ENCODE data around the gene USP7. TPM values are rescaled to one million over a fixed set of nuclear protein-coding genes. Genes with fewer than 3 reads are reported as not detected.
A peak's percentile ranks its signal among the peaks of the same experiment; 100 is the strongest.
"Not testable (repeated sequence)": the region's sequence is repeated elsewhere in the genome, so short reads cannot be mapped to it uniquely, and the experiment has no call there.

Gene USP7
- total RNA-seq, 1 donor from 2014 or later, result 70.2 TPM

DNA sequence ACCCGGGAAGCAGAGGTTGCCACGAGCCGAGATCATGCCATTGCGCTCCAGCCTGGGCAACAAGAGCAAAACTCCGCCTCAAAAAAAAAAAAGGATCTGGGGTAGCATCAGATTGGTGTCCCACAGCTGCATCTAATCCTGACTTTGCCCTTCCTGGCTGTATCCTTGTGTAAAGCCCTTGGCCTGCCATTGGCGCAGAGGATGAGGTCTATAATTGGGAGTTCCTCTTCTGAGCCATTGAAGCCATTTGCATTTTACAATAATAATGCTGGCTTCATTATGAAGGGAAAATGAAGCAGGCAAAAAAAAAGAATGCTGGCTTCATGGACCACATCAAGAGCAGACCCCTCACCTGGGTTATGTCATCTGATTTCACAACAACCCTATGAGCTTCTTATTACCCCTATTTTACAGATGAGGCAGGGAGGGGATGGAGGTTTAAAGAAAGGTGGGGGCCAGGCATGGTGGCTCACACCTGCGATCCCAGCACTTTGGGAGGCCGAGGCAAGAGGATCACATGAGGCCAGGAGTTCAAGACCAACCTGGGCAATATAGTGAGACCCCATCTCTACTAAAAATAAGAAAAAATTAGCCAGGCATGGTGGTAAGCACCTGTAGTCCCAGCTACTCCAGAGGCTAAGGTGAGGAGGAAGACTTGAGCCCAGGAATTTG lies 82.7 kb downstream of the USP7 start:
- no peak for DNase-seq (ENCODE audit: low read depth, low spot score)

GRCh38 chr16:8878523-8878911 lies 85.2 kb downstream of the USP7 start:
- DNase-seq (ENCODE audit: low read depth, low spot score), result no peak

DNA sequence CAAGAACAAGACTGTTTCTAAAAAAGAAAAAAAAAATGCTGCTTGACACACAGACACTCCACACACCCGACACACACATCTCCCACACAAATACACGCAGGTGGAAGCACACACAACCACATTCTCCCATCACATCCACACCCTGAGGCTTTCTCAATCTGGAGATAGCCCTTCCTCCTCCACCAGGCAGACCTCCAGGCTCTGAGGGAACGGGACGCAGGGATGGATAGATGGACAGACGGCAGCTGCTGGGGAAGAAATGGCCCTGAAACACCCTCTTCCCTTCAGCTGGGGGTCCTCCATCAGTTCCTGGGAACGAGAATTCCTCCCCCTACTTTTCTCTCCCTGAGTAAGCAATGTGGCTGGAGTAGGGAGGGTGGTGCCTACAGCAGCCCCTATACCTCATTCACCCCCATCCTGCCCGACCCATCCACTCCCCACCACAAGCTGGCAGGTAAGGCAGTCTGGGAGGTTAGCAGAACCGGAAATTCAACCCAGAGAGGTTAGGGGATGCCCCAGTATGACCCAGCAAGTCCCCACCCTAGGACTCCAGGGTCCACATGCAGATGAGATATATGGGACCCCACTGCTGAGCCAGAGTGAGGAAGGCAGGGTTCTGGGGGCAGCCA lies 85.7 kb downstream of the USP7 start:
- no peak for DNase-seq (ENCODE audit: low read depth, low spot score)

DNA sequence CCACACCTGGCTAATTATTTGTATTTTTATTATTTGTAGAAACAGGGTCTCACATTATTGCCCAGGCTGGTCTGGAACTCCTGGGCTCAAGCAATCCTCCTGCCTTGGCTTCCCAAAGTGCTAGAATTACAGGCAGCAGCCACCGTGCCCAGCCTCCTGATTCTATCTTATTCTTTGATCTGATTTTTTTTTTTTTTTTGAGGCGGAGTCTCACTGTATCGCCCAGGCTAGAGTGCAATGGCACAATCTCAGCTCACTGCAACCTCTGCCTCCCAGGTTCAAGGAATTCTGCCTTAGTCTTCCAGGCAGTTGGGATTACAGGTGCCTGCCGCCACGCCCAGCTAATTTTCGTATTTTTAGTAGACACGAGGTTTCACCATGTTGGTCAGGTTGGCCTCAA lies 88.4 kb downstream of the USP7 start:
- DNase-seq (ENCODE audit: low read depth, low spot score), result not testable (repeated sequence)

- DNase-seq (ENCODE audit: low read depth, low spot score), result no peak
Observed at GRCh38 chr16:8874388-8874787, 89.3 kb downstream of the USP7 start.

GRCh38 chr16:8873866-8874195 lies 89.9 kb downstream of the USP7 start:
- not testable (repeated sequence) for DNase-seq (ENCODE audit: low read depth, low spot score)

GRCh38 chr16:8872967-8873865 lies 90.5 kb downstream of the USP7 start:
- DNase-seq (ENCODE audit: low read depth, low spot score), result no peak

GRCh38 chr16:8872071-8872470 lies 91.6 kb downstream of the USP7 start:
- no peak for DNase-seq (ENCODE audit: low read depth, low spot score)

DNA sequence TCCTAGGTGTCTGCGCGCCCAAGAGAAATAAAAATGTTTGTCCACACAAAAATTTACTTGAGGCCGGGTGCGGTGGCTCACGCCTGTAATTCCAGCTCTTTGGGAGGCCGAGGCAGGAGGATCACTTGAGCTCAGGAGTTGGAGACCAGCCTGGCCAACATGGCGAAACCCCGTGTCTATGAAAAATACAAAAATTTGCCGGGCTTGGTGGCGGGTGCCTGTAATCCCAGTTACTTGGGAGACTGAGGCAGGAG lies 93.8 kb downstream of the USP7 start:
- DNase-seq (ENCODE audit: low read depth, low spot score), result not testable (repeated sequence)

- no peak for DNase-seq (ENCODE audit: low read depth, low spot score)
Observed at GRCh38 chr16:8869212-8869987, 94.3 kb downstream of the USP7 start.

DNA sequence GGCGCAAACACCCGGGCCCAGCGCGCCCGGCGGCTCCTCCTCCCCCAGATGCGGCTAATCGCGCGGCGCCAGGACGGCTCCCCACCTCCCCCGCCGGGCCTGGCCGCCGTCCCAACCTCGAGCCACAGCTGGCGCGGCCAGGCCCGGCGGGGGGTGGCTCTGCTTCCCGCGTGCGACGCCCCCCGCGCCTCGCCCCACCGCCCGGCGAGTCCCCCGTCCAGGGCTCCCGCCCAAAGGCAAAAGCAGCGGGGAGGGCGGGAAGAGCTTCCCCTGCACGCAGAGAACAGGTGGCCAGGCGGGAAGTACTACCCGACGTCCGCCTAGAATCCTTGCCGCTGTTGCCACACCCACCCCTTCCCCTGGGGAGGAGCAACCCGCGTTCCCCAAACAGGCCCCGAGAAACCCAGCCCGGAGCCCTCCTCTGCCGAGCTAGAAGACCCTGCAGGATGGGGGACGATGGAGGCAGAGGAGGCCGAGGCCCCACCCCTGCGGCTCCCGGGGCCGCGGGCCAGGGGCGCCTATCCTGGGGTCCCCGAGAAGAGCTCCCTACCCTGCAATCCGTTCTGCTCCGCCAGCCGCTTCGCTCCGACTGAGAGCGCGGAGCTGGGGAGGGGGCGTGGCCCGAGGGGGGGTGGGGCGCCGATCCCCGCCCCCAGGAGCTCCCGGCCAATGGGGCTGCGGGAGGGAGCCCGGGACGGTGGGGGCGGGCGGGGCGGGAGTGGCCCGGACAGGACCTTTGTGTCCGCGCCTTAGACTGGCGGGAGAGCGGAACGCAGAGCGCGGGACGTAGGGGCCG lies 95.1 kb downstream of the USP7 start, which contains the start of gene CARHSP1:
TSS of gene CARHSP1 (minus strand) at position 591 of the 796 bp plus-strand sequence. CDS start 9,678 bp downstream, outside the sequence.
- peak; percentile 55 for DNase-seq (ENCODE audit: low read depth, low spot score)

DNA sequence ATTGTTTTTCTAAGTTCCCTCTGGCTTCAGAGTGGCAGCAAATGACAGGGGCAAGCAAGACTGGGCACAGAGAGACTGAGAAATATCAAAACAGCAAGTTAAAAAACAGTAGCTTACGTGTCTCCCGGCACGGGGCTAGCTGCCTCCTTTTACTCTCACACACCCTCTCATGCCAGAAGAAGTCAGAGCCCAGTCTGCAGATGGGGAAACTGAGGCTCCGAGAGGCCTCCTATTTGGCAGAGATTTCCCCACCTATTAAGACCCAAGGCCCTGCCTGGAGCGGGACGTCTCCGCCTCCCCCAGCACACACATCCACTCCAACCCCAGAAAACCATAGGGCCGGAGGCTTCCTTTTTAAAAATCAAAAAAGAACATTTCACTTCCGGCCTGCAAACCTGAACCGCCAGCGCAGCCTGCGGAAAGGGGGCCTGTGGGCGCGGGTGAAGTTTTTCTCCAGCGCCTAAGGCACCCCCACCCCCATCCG lies 95.7 kb downstream of the USP7 start:
- DNase-seq (ENCODE audit: low read depth, low spot score), result no peak

GRCh38 chr16:8867216-8867931 lies 96.3 kb downstream of the USP7 start:
- no peak for DNase-seq (ENCODE audit: low read depth, low spot score)

DNA sequence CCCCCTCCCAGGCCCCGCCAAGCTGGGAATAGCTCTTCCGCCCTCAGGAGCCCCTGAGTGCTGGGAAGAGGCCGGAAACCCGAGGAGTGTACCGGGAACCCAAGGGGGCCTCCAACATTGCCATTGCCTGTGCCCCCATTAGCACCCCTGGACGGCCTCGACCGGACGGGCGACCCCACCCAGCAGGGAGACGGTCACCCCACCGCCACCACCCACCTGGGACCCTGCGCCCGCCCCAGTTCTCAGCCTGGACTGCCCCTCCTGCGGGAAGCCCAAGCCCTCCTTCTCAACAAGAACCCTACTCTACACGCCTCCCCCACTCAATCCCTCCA lies 96.9 kb downstream of the USP7 start:
- DNase-seq (ENCODE audit: low read depth, low spot score), result no peak

DNA sequence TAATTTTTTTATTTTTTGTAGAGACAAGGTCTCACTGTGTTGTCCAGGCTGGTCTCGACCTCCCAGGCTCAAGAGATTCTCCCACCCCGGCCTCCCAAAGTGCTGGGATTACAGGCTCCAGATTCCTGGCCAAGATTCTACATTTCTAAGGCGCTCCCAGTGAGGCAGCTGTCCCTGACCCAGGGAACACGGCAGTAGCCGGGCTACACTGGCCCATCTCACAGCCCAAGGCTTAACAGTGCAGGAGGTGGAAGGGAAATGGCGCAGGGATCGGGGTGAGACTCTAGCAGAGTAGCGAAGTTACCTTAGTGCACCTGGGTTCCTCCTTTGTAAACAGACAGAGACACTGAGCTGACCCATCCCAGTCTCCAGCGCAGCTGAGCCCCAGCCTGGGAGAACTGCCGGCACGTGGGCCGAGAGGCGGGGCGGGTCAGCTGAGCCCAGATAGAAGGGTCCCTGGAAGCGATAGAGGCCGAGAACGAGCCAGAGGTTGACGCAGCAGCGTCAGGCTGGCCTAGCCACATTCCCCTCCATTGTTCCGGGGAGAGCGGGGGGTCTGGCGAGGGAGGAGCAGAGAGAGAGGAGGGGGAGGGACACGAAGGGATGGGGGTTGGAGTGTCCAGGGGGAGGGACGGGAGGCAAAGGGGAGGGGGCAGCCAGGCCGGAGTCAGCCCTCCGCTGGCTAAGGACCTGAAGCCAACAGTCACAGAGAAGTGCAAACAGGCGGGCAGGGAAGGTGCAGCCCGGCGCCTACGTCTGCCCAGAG lies 97.4 kb downstream of the USP7 start:
- no peak for DNase-seq (ENCODE audit: low read depth, low spot score)

DNA sequence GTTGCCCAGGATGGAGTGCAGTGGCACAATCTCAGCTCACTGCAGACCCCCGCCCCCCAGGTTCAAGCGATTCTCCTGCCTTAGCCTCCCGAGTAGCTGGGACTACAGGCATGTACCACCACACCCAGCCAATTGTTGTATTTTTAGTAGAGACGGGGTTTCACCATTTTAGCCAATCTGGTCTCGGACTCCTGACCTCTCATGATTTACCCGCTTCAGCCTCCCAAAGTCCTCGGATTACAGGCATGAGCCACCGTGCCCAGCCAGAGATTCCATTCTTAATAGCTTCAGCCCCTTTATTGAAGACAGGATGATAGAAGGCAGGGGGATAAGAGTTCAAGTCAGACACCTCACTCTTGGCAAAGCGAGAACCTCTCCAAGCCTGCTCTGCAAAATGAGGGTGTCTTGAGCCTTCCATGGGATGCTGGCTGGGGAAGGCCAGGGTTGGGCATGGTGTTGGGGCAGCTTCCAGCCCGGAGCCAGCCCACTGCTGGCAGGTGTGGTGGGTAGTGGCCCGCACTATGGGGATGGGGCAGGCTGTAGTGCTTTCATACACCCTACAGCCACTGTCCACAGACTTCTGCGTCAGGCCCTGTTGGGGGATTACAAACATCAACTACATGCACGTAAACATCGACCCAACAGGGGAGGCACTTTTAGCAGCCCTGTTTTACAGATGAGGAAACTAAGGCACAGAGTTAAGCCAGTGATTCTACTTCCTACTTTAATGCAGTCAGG lies 98.4 kb downstream of the USP7 start:
- DNase-seq (ENCODE audit: low read depth, low spot score), result no peak

DNA sequence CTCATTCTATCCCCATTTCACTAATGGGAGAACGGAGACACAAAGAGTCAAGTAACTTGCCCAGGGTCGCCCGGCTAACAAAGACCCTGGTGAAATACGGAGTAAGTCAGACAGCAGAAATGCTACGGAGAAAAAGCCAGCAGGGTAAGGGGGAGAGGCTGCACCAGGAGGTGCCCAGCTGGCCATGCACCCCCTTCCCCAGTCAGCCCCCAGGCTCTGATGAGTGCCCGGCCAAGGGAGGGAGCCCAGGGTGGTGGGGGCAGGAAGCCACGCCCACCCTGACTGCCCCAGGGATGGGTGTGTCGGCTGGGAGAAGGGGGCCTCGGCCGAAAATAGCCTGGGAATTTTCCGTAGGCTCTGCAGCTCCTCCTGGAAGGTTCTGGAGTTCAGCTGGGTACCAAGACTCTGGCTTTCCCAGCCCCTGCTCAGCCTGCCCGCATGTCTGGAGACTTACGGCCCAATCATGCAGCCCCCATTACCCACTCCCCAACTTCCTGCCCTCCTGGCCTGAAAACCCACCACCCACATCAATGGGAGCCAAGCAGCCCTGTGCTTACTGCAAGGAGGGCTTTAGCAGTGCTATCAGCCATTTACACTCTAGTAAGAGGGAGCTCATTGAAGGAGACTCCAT lies 99.1 kb downstream of the USP7 start:
- no peak for DNase-seq (ENCODE audit: low read depth, low spot score)
